ENCODE data around the gene ALDH3A1. TPM values are rescaled to one million over a fixed set of nuclear protein-coding genes. Genes with fewer than 3 reads are reported as not detected.

Gene ALDH3A1
- total and polyA plus RNA-seq, 12 donors = 0.09 to 4.0 (median 1.1) TPM; not detected in 1

- no peak for DNase-seq
- no peaks in the 10 kb centered on the region for H3K9me3 ChIP-seq (replicated peaks in 1 of 3)
- H3K4me1 ChIP-seq (replicated peaks in 1 of 2) = peaks cover 12 to 18% of the 10 kb centered on the region in 2 donors
- 74 to 88% (median 79%) methylated on average over 11 of the region's 11 CpGs for WGBS, 4 donors
- no peak overlapping the region for H3K27ac ChIP-seq
- TF ChIP-seq CTCF (IDR thresholded peaks at IDR 0.05) (no peak), POLR2A (IDR thresholded peaks at IDR 0.05) (no peak)
- no peaks in the 10 kb centered on the region for H3K27me3 ChIP-seq
- H3K36me3 ChIP-seq (replicated peaks in 1 of 2) = no peaks in the 10 kb centered on the region
- H3K4me3 ChIP-seq = no peak overlapping the region
- intact Hi-C loops (cut with DNase I) = no loop called here
These were observed 14.1 kb downstream of the ALDH3A1 start for GRCh38 chr17:19733953-19734526.

GRCh38 chr17:19731626-19732025, 16.5 kb downstream of the ALDH3A1 start:
- Histone ChIP-seq H3K4me1 (replicated peaks in 1 of 2) (peaks cover 33 to 40% of the 10 kb centered on the region in 2 donors), H3K27ac (no peak overlapping the region), H3K9me3 (replicated peaks in 1 of 3) (no peaks in the 10 kb centered on the region), H3K36me3 (replicated peaks in 1 of 2) (no peaks in the 10 kb centered on the region), H3K27me3 (no peaks in the 10 kb centered on the region), H3K4me3 (no peak overlapping the region)
- no peak for DNase-seq
- intact Hi-C loops (cut with DNase I) = no loop called here
- TF ChIP-seq CTCF (IDR thresholded peaks at IDR 0.05) = no peak
- no peak for TF ChIP-seq POLR2A (IDR thresholded peaks at IDR 0.05)
- 92 to 97% (median 96%) methylated on average over 11 of the region's 11 CpGs for WGBS, 4 donors

GRCh38 chr17:19730843-19731242, 17.3 kb downstream of the ALDH3A1 start:
- intact Hi-C loops (cut with DNase I) = no loop called here
- Histone ChIP-seq H3K27me3 (no peaks in the 10 kb centered on the region), H3K4me3 (no peak overlapping the region), H3K36me3 (replicated peaks in 1 of 2) (no peaks in the 10 kb centered on the region), H3K4me1 (replicated peaks in 1 of 2) (peaks cover 26 to 33% of the 10 kb centered on the region in 2 donors), H3K9me3 (replicated peaks in 1 of 3) (no peaks in the 10 kb centered on the region), H3K27ac (peak overlapping the region in 3 of 5 donors; percentile 3 to 42 (median 10))
- no peak for TF ChIP-seq POLR2A (IDR thresholded peaks at IDR 0.05)
- no peak for TF ChIP-seq CTCF (IDR thresholded peaks at IDR 0.05)
- WGBS, 4 donors = 57 to 61% (median 60%) methylated on average over 3 to 4 of the region's 4 CpGs
- peak in 3 of 7 donors; percentile 44 to 53 (median 45) for DNase-seq

- H3K36me3 ChIP-seq (replicated peaks in 1 of 2) = no peaks in the 10 kb centered on the region
- 88 to 100% (median 93%) methylated on average over 2 to 6 of the region's 6 CpGs for WGBS, 4 donors
- no peaks in the 10 kb centered on the region for H3K27me3 ChIP-seq
- H3K4me3 ChIP-seq = no peak overlapping the region
- H3K4me1 ChIP-seq (replicated peaks in 1 of 2) = peaks cover 22 to 28% of the 10 kb centered on the region in 2 donors
- DNase-seq = no peak
- TF ChIP-seq CTCF (IDR thresholded peaks at IDR 0.05) (no peak), POLR2A (IDR thresholded peaks at IDR 0.05) (no peak)
- H3K27ac ChIP-seq = peak overlapping the region in 1 of 5 donors; percentile 11
- intact Hi-C loops (cut with DNase I) = no loop called here
- no peaks in the 10 kb centered on the region for H3K9me3 ChIP-seq (replicated peaks in 1 of 3)
These were observed 18.2 kb downstream of the ALDH3A1 start for GRCh38 chr17:19729900-19730299.
